Glomerular visceral epithelial cell (primary cell): Measurements from ENCODE around the gene FUT1.
A peak's percentile ranks its signal among the peaks of the same experiment; 100 is the strongest.
"Not testable (repeated sequence)": the region's sequence is repeated elsewhere in the genome, so short reads cannot be mapped to it uniquely, and the experiment has no call there.

ENCODE experiments used
- DNase-seq: peaks from one replicate; pipeline ENCODE4 v3.0.0-alpha.2; 2016; ENCODE audit errors: extremely low spot score

The FUT1 gene

GRCh38 chr19:48718106-48718505 lies 34.3 kb downstream of the FUT1 start:
- DNase-seq: not testable (repeated sequence)

- no peak for DNase-seq
Measured at GRCh38 chr19:48716562-48717291, 35.7 kb downstream of the FUT1 start.

- no peak for DNase-seq
Measured at GRCh38 chr19:48715681-48716171, 36.7 kb downstream of the FUT1 start.

GRCh38 chr19:48714759-48715675 lies 37.4 kb downstream of the FUT1 start:
- no peak for DNase-seq

- peak; percentile 100 for DNase-seq
Measured at GRCh38 chr19:48713864-48714755, 38.3 kb downstream of the FUT1 start.

- DNase-seq: peak; percentile 36
Measured at GRCh38 chr19:48713041-48713863, 39.2 kb downstream of the FUT1 start.

GRCh38 chr19:48711106-48711662 lies 41.3 kb downstream of the FUT1 start:
- DNase-seq: no peak

GRCh38 chr19:48708471-48708870 lies 44.0 kb downstream of the FUT1 start:
- no peak for DNase-seq

- no peak for DNase-seq
Measured at GRCh38 chr19:48705431-48705830, 47.0 kb downstream of the FUT1 start.

GRCh38 chr19:48703316-48703715 lies 49.1 kb downstream of the FUT1 start:
- no peak for DNase-seq

GRCh38 chr19:48702701-48703100 lies 49.7 kb downstream of the FUT1 start:
- no peak for DNase-seq

- DNase-seq: peak; percentile 80
Measured at GRCh38 chr19:48698046-48698445, 54.4 kb downstream of the FUT1 start.
